ENCODE data around the gene HDAC1.
A peak's percentile ranks its signal among the peaks of the same experiment; 100 is the strongest.

The HDAC1 gene

GRCh38 chr1:32336591-32336932 lies 44.7 kb downstream of the HDAC1 start:
- no peaks in the 10 kb centered on the region for H4K20me1 ChIP-seq (ENCODE audit: low read depth, low read length)
- H3K79me2 ChIP-seq (ENCODE audit: insufficient read depth, low read length) = peaks cover 10% of the 10 kb centered on the region; the same call in 1 of the 2 replicates
- no peak overlapping the region for H3K27ac ChIP-seq (ENCODE audit: low read depth, low read length)
- H3K9me2 ChIP-seq (replicated peaks; ENCODE audit: insufficient read depth, low read length) = no peaks in the 10 kb centered on the region
- no peak overlapping the region for H2AFZ ChIP-seq (ENCODE audit: low read depth, low read length, severe bottlenecking)
- H3K4me3 ChIP-seq (ENCODE audit: insufficient read depth, low read length, poor library complexity, severe bottlenecking) = no peak overlapping the region
- 0 out of 2 replicates have a peak overlapping the region, but pooled peaks have one; percentile 66 for H3K9ac ChIP-seq (ENCODE audit: low read length)
- H3K36me3 ChIP-seq (ENCODE audit: low read length) = no peaks in the 10 kb centered on the region; the same call in 1 of the 2 replicates
- H3K9me3 ChIP-seq (ENCODE audit: insufficient read depth, low read length) = no peaks in the 10 kb centered on the region
- peaks cover 33% of the 10 kb centered on the region for H3F3A ChIP-seq (ENCODE audit: insufficient read depth)
- H3K27me3 ChIP-seq (ENCODE audit: low read length) = no peaks in the 10 kb centered on the region
- TF ChIP-seq CTCF (IDR thresholded peaks at IDR 0.05; ENCODE audit: insufficient read depth, low read length, poor library complexity, severe bottlenecking) = no peak
- H3K4me2 ChIP-seq (ENCODE audit: low read depth, low read length, poor library complexity, severe bottlenecking) = peak overlapping the region; percentile 62

- H3K79me2 ChIP-seq (ENCODE audit: insufficient read depth, low read length) = peaks cover 10% of the 10 kb centered on the region; the same call in 1 of the 2 replicates
- H3K27ac ChIP-seq (ENCODE audit: low read depth, low read length) = no peak overlapping the region
- H3F3A ChIP-seq (ENCODE audit: insufficient read depth) = peaks cover 28% of the 10 kb centered on the region
- no peaks in the 10 kb centered on the region for H3K9me3 ChIP-seq (ENCODE audit: insufficient read depth, low read length)
- no peak overlapping the region for H3K9ac ChIP-seq (ENCODE audit: low read length)
- H3K27me3 ChIP-seq (ENCODE audit: low read length) = no peaks in the 10 kb centered on the region
- no peak overlapping the region for H2AFZ ChIP-seq (ENCODE audit: low read depth, low read length, severe bottlenecking)
- H3K4me3 ChIP-seq (ENCODE audit: insufficient read depth, low read length, poor library complexity, severe bottlenecking) = no peak overlapping the region
- H4K20me1 ChIP-seq (ENCODE audit: low read depth, low read length) = no peaks in the 10 kb centered on the region
- TF ChIP-seq EZH2phosphoT487 (conservative IDR thresholded peaks at IDR 0.05; ENCODE audit: low read length) (no peak), CTCF (IDR thresholded peaks at IDR 0.05; ENCODE audit: insufficient read depth, low read length, poor library complexity, severe bottlenecking) (no peak)
- H3K9me2 ChIP-seq (replicated peaks; ENCODE audit: insufficient read depth, low read length) = no peaks in the 10 kb centered on the region
- no peak overlapping the region for H3K4me2 ChIP-seq (ENCODE audit: low read depth, low read length, poor library complexity, severe bottlenecking)
- no peaks in the 10 kb centered on the region; the same call in 1 of the 2 replicates for H3K36me3 ChIP-seq (ENCODE audit: low read length)
Measured at GRCh38 chr1:32336963-32337675, 45.2 kb downstream of the HDAC1 start.

- H3K9me3 ChIP-seq (ENCODE audit: insufficient read depth, low read length) = no peaks in the 10 kb centered on the region
- peaks cover 10% of the 10 kb centered on the region; the same call in 1 of the 2 replicates for H3K79me2 ChIP-seq (ENCODE audit: insufficient read depth, low read length)
- no peaks in the 10 kb centered on the region for H3K9me2 ChIP-seq (replicated peaks; ENCODE audit: insufficient read depth, low read length)
- TF ChIP-seq CTCF (IDR thresholded peaks at IDR 0.05; ENCODE audit: insufficient read depth, low read length, poor library complexity, severe bottlenecking) = no peak
- 0 out of 2 replicates have a peak, but pooled peaks have one; percentile 85 for TF ChIP-seq EZH2phosphoT487 (conservative IDR thresholded peaks at IDR 0.05; ENCODE audit: low read length)
- peaks cover 19% of the 10 kb centered on the region for H3F3A ChIP-seq (ENCODE audit: insufficient read depth)
- no peak overlapping the region for H3K27ac ChIP-seq (ENCODE audit: low read depth, low read length)
- H2AFZ ChIP-seq (ENCODE audit: low read depth, low read length, severe bottlenecking) = no peak overlapping the region
- no peak overlapping the region for H3K4me2 ChIP-seq (ENCODE audit: low read depth, low read length, poor library complexity, severe bottlenecking)
- peak overlapping the region; percentile 10; the same call in 1 of the 2 replicates for H3K9ac ChIP-seq (ENCODE audit: low read length)
- H3K36me3 ChIP-seq (ENCODE audit: low read length) = no peaks in the 10 kb centered on the region; the same call in 1 of the 2 replicates
- no peaks in the 10 kb centered on the region for H4K20me1 ChIP-seq (ENCODE audit: low read depth, low read length)
- H3K27me3 ChIP-seq (ENCODE audit: low read length) = no peaks in the 10 kb centered on the region
- no peak overlapping the region for H3K4me3 ChIP-seq (ENCODE audit: insufficient read depth, low read length, poor library complexity, severe bottlenecking)
Measured at GRCh38 chr1:32337855-32338636, 46.2 kb downstream of the HDAC1 start.
